PC-3 (cell line): ENCODE results near the gene BCAS2. TPM values are rescaled to one million over a fixed set of nuclear protein-coding genes. Genes with fewer than 3 reads are reported as not detected.

ENCODE experiments used
- ATAC-seq: fragments of 200-7000 bp; cut with Tn5 transposase; 2 replicates; pipeline ENCODE4 v1.9.1; 2020; ENCODE audit warnings: mild to moderate bottlenecking, moderate library complexity
- BruUV-seq: library from RNA; stranded (reverse); fragments of 400-500 nt; replicated peaks from 2 replicates; lab custom pipeline; 2021; lab: Mats Ljungman, UMichigan
- CTCF ChIA-PET: fragments of 300-600 bp; sonication (Branson Sonifier 250); formaldehyde crosslinking; loops from one replicate; lab custom pipeline; 2022; ENCODE audit warnings: antibody characterized with exemption; lab: Charles Lee
- POLR2A ChIA-PET: fragments of 300-600 bp; sonication (Branson Sonifier 250); formaldehyde crosslinking; loops from one replicate; lab custom pipeline; 2022; ENCODE audit warnings: antibody characterized with exemption; ENCODE audit not compliant: unreplicated experiment; lab: Charles Lee
- DNase-seq: peaks from one replicate; pipeline ENCODE4 v3.0.0-alpha.2; 2015
- H2AFZ ChIP-seq: fragments of 300-600 bp; sonication (generic); 2 replicates; pipeline ENCODE4 v1.6.0; 2016; ENCODE audit warnings: antibody characterized with exemption, low read length
- H3F3A ChIP-seq: fragments of 300-600 bp; sonication (generic); one replicate; pipeline ENCODE4 v1.6.0; 2017; ENCODE audit warnings: antibody characterized with exemption, low read length, control low read depth, mild to moderate bottlenecking; ENCODE audit not compliant: unreplicated experiment
- H3K27ac ChIP-seq: fragments of 300-600 bp; sonication (generic); 2 replicates; pipeline ENCODE4 v1.5.1; 2016; ENCODE audit warnings: mild to moderate bottlenecking, low read length
- H3K27me3 ChIP-seq: fragments of 300-600 bp; sonication (generic); 2 replicates; pipeline ENCODE4 v1.6.1; 2016; ENCODE audit warnings: low read length, mixed read lengths
- H3K36me3 ChIP-seq: fragments of 300-600 bp; sonication (generic); 2 replicates; pipeline ENCODE4 v1.6.1; 2016; ENCODE audit warnings: low read depth, mixed run types, low read length, mixed read lengths
- H3K4me1 ChIP-seq: fragments of 300-600 bp; sonication (generic); 2 replicates; pipeline ENCODE4 v1.5.1; 2016; ENCODE audit warnings: low read length; ENCODE audit not compliant: insufficient read depth
- H3K4me2 ChIP-seq: fragments of 300-600 bp; sonication (generic); 2 replicates; pipeline ENCODE4 v1.6.0; 2016; ENCODE audit warnings: low read length
- H3K4me3 ChIP-seq: fragments of 300-600 bp; sonication (generic); 2 replicates; pipeline ENCODE4 v1.5.1; 2016; ENCODE audit warnings: mild to moderate bottlenecking, low read length, mixed read lengths
- H3K79me2 ChIP-seq: fragments of 300-600 bp; sonication (generic); 2 replicates; pipeline ENCODE4 v1.6.1; 2017; ENCODE audit warnings: low read length, mixed read lengths
- H3K9ac ChIP-seq: fragments of 300-600 bp; sonication (generic); 2 replicates; pipeline ENCODE4 v1.6.0; 2016; ENCODE audit warnings: mild to moderate bottlenecking, low read length
- H3K9me2 ChIP-seq: fragments of 300-600 bp; sonication (generic); replicated peaks from 2 replicates; pipeline ENCODE4 v1.6.1; 2016; ENCODE audit warnings: mixed run types, low read length, mixed read lengths
- H3K9me3 ChIP-seq: fragments of 300-600 bp; sonication (generic); 2 replicates; pipeline ENCODE4 v1.6.1; 2016; ENCODE audit warnings: low read length, mixed read lengths
- H4K20me1 ChIP-seq: fragments of 300-600 bp; sonication (generic); 2 replicates; pipeline ENCODE4 v1.6.1; 2016; ENCODE audit warnings: low read length, mixed read lengths
- EZH2 ChIP-seq: fragments of 300-600 bp; sonication (generic); IDR thresholded peaks from one replicate; pipeline ENCODE4 v1.6.1; 2017; ENCODE audit warnings: antibody characterized with exemption, mild to moderate bottlenecking, low read length; ENCODE audit not compliant: unreplicated experiment
- EZH2phosphoT487 ChIP-seq: fragments of 300-600 bp; sonication (generic); IDR thresholded peaks from 2 replicates; pipeline ENCODE4 v1.6.1; 2018; ENCODE audit warnings: mild to moderate bottlenecking, antibody characterized with exemption, low read length, borderline replicate concordance
- intact Hi-C: fragments of 100-400 bp; cut with micrococcal nuclease; formaldehyde crosslinking; loops from 2 replicates; pipeline ENCODE4 v1.9.0; 2023
- total RNA-seq: library from RNA; depleted of rRNA; stranded (reverse); fragments of >200 nt; gene quantifications from 2 replicates; pipeline ENCODE4 v1.2.3, GENCODE V29; 2014
- TF ChIP-seq, protein P1 (sequence below): fragments of 300-600 bp; sonication (generic); conservative IDR thresholded peaks from 2 replicates; pipeline ENCODE4 v1.5.1; 2017; ENCODE audit warnings: antibody characterized with exemption, low read depth, mild to moderate bottlenecking, low read length

The BCAS2 gene
- total RNA-seq, 1 experiment from 2014 or later, result 70.1 TPM

DNA sequence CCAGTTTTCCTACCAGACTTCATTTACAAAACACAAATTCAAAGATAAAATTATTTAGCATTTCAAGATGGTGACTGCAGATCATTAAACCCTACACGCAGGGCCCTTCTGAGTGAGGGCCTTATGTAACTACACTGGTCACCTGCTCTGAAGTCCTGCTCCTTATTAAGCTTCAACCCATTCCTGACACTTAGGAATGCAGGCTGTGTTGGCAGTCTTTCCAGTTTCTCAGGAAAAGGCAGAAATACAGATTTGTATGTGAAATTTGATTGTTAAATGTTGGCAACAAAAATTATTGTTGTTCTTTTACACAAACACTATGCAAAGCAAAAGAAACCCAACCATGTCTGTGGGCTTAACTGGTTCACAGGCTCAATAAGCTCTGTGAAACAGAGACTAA, 25.8 kb upstream of the BCAS2 start:
- BruUV-seq, result no TSS peak
- DNase-seq, result no peak
- intact Hi-C loops, result no loop called here
- Histone ChIP-seq H3K79me2 (no peaks in the 10 kb centered on the region), H2AFZ (no peak overlapping the region), H3K27me3 (no peaks in the 10 kb centered on the region), H3K4me1 (peaks cover 8% of the 10 kb centered on the region; the same call in 1 of the 2 replicates), H3K4me3 (no peak overlapping the region), H3K36me3 (no peaks in the 10 kb centered on the region), H3K9me3 (no peaks in the 10 kb centered on the region), H3K9me2 (no peaks in the 10 kb centered on the region), H3K9ac (no peak overlapping the region), H4K20me1 (no peaks in the 10 kb centered on the region), H3K27ac (no peak overlapping the region), H3F3A (no peaks in the 10 kb centered on the region), H3K4me2 (no peak overlapping the region)
- ATAC-seq, result no peak
- CTCF ChIA-PET, result no interaction called here
- TF ChIP-seq, protein P1, sequence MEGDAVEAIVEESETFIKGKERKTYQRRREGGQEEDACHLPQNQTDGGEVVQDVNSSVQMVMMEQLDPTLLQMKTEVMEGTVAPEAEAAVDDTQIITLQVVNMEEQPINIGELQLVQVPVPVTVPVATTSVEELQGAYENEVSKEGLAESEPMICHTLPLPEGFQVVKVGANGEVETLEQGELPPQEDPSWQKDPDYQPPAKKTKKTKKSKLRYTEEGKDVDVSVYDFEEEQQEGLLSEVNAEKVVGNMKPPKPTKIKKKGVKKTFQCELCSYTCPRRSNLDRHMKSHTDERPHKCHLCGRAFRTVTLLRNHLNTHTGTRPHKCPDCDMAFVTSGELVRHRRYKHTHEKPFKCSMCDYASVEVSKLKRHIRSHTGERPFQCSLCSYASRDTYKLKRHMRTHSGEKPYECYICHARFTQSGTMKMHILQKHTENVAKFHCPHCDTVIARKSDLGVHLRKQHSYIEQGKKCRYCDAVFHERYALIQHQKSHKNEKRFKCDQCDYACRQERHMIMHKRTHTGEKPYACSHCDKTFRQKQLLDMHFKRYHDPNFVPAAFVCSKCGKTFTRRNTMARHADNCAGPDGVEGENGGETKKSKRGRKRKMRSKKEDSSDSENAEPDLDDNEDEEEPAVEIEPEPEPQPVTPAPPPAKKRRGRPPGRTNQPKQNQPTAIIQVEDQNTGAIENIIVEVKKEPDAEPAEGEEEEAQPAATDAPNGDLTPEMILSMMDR, result no peak
- TF ChIP-seq EZH2 (no peak), EZH2phosphoT487 (no peak)
- POLR2A ChIA-PET, result no interaction called here

DNA sequence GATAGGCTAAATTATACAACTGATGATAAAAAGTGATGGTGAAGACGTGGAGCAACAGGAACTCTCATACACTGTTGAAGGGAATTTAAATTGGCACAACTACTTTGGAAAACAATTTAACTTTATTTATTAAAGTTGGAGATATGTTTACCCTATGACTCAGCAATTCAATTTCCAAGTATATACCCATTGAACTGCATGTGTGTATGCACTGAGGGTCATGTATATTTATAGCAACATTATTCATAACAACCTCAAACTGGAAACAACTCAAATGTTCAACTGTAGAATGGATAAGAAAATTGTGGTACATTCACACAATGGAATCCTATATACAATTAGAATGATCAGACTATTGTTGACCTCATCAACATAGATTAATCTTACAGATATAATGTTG, 16.5 kb upstream of the BCAS2 start:
- ATAC-seq, result peak; percentile 83
- no TSS peak for BruUV-seq
- intact Hi-C loops, result no loop called here
- Histone ChIP-seq H2AFZ (no peak overlapping the region), H3K79me2 (no peaks in the 10 kb centered on the region), H3K9me3 (no peaks in the 10 kb centered on the region), H3K4me2 (peak overlapping the region; percentile 17; the same call in 1 of the 2 replicates), H4K20me1 (no peaks in the 10 kb centered on the region), H3K27me3 (no peaks in the 10 kb centered on the region), H3K4me3 (no peak overlapping the region), H3K9me2 (no peaks in the 10 kb centered on the region), H3K27ac (peak overlapping the region; percentile 27), H3K9ac (no peak overlapping the region), H3K4me1 (peaks cover 11% of the 10 kb centered on the region), H3K36me3 (no peaks in the 10 kb centered on the region), H3F3A (no peaks in the 10 kb centered on the region)
- peak; percentile 64 for DNase-seq
- TF ChIP-seq EZH2phosphoT487, result no peak
- TF ChIP-seq, protein P1, result no peak
- ChIA-PET POLR2A (no interaction called here), CTCF (no interaction called here)

DNA sequence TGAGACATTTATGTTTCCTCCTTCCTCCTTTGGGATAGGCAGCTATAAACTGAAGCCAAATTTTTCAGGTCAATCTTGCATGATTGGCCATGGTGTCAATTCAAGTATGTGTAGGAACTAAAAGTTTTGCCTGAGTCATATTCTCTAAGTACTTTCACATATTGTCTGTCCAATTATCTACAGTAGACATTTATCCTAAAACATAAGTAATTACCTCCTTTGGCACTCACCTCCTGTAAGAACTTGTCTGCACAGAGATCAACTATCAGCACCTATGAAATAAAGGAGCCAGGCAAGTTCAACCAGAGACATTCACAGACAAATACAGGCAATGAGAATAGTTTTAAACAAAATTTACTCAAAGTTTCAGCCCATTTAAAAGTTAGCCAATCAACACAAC, 14.2 kb upstream of the BCAS2 start:
- Histone ChIP-seq H3K4me1 (peaks cover 11% of the 10 kb centered on the region), H2AFZ (no peak overlapping the region), H3K4me3 (no peak overlapping the region), H3K27ac (no peak overlapping the region), H3K4me2 (no peak overlapping the region), H3K9me2 (no peaks in the 10 kb centered on the region), H3F3A (no peaks in the 10 kb centered on the region), H3K27me3 (no peaks in the 10 kb centered on the region), H4K20me1 (no peaks in the 10 kb centered on the region), H3K36me3 (no peaks in the 10 kb centered on the region), H3K9ac (no peak overlapping the region), H3K79me2 (no peaks in the 10 kb centered on the region), H3K9me3 (no peaks in the 10 kb centered on the region)
- DNase-seq (no peak), ATAC-seq (no peak)
- TF ChIP-seq EZH2 (no peak), EZH2phosphoT487 (no peak)
- TF ChIP-seq, protein P1, result no peak
- CTCF ChIA-PET, result no interaction called here
- intact Hi-C loops, result no loop called here
- POLR2A ChIA-PET, result no interaction called here
- no TSS peak for BruUV-seq
